ENCODE measurements around the gene PKDCC. TPM values are rescaled to one million over a fixed set of nuclear protein-coding genes. Genes with fewer than 3 reads are reported as not detected.
"Not testable (repeated sequence)": the region's sequence is repeated elsewhere in the genome, so short reads cannot be mapped to it uniquely, and the experiment has no call there.

Gene PKDCC
- total RNA-seq, 1 donor from 2014 or later = 8.5 TPM

DNA sequence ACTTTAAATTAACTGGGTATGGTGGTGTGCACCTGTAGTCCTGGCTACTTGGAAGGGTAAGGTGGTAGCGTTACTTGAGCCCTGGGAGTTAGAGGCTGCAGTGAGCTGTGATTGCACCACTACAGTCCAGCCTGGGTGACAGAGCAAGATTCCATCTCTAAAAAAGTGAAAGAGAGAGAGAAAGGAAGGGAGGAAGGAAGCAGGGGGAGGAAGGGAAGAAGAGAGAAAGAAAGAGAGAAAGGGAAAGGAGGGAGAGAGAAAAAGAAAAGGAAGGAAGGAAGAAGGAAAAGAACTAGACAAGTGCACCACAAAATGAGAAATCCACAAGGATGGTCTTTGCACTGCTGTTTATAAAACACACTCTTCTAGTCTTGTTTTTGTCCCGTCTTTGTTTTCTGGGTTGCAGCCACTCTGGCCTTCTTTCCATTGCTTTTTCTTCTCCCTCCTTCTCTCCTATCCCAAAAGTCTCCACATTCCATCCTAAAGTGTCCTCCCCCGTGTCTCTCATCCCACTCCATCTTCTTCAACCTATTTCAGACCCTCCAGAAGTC is 32.0 kb downstream of the PKDCC start:
- Histone ChIP-seq H3K27me3 (ENCODE audit: control insufficient read depth, insufficient read depth, low read length) (no peaks in the 10 kb centered on the region), H3K36me3 (ENCODE audit: control insufficient read depth, insufficient read depth, low read length) (no peaks in the 10 kb centered on the region), H3K4me3 (ENCODE audit: low read depth, low read length) (no peak overlapping the region)
- DNase-seq (ENCODE audit: low read depth) = no peak
- TF ChIP-seq, protein P1, sequence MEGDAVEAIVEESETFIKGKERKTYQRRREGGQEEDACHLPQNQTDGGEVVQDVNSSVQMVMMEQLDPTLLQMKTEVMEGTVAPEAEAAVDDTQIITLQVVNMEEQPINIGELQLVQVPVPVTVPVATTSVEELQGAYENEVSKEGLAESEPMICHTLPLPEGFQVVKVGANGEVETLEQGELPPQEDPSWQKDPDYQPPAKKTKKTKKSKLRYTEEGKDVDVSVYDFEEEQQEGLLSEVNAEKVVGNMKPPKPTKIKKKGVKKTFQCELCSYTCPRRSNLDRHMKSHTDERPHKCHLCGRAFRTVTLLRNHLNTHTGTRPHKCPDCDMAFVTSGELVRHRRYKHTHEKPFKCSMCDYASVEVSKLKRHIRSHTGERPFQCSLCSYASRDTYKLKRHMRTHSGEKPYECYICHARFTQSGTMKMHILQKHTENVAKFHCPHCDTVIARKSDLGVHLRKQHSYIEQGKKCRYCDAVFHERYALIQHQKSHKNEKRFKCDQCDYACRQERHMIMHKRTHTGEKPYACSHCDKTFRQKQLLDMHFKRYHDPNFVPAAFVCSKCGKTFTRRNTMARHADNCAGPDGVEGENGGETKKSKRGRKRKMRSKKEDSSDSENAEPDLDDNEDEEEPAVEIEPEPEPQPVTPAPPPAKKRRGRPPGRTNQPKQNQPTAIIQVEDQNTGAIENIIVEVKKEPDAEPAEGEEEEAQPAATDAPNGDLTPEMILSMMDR (IDR thresholded peaks at IDR 0.05; ENCODE audit: insufficient read depth, low read length, poor library complexity, severe bottlenecking) = no peak

DNA sequence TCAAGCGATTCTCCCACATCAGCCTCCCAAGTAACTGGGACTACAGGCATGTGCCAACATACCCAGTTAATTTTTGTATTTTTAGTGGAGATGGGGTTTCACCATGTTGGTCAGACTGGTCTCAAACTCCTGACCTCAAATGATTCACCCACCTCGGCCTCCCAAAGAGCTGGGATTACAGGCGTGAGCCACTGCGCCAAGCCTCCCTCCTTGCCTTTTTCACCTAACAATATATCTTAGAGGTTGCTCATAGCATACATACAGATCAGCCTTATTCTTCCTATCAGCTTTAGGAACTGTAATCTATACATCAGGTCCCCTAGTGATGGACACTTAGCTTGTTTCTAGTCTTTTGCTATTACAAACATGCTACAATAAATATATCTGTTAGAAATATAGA is 33.3 kb downstream of the PKDCC start:
- not testable (repeated sequence) for H3K4me3 ChIP-seq (ENCODE audit: low read depth, low read length); H3K27me3 ChIP-seq (ENCODE audit: control insufficient read depth, insufficient read depth, low read length); DNase-seq (ENCODE audit: low read depth)

DNA sequence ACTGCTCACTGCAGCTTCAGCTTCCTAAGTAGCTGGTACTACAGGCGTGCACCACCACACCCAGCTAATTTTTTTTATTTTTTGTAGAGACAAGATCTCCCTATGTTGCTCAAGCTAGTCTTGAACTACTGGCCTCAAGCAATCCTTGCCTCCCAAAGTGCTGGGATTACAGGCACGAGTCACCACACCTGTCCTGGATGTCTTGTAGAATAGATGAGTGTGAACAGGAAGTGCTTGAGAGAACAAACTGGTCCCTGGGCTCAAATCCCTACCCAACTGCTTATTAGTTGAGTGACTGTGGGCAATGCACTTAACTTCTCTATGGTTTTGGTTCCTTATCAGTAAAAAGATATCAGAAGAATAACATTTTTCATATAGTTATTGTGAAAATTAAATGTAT is 34.2 kb downstream of the PKDCC start:
- TF ChIP-seq, protein P1 (IDR thresholded peaks at IDR 0.05; ENCODE audit: insufficient read depth, low read length, poor library complexity, severe bottlenecking) = no peak
- Histone ChIP-seq H3K27me3 (ENCODE audit: control insufficient read depth, insufficient read depth, low read length) (no peaks in the 10 kb centered on the region), H3K36me3 (ENCODE audit: control insufficient read depth, insufficient read depth, low read length) (no peaks in the 10 kb centered on the region), H3K4me3 (ENCODE audit: low read depth, low read length) (no peak overlapping the region)
- DNase-seq (ENCODE audit: low read depth) = no peak

More for the DNA sequence above, 33.3 kb downstream of the PKDCC start:
- H3K36me3 ChIP-seq (ENCODE audit: control insufficient read depth, insufficient read depth, low read length) = not testable (repeated sequence)

DNA sequence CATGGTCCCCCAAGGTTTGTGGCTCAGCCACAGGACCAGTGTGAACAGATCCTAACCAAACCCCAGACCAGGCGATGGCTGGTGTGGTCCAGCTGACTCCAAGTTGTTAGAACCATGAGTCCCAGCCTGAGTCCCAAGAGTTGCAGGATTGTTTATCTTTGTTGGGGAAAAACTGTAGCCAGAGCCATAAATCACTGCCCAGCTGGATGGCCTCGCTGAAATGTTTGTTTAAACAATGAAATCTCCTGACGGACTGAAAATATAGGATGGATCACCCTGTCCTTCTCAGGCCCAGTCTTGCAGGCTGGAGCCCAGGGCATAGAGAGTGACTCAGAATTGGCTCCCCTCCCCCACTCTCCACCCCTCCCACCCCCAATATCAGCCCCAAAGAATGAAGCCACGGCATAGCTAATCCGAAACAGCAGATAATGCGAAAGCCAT is 36.4 kb downstream of the PKDCC start:
- H3K4me3 ChIP-seq (ENCODE audit: low read depth, low read length) = no peak overlapping the region
- H3K36me3 ChIP-seq (ENCODE audit: control insufficient read depth, insufficient read depth, low read length) = no peaks in the 10 kb centered on the region
- H3K27me3 ChIP-seq (ENCODE audit: control insufficient read depth, insufficient read depth, low read length) = no peaks in the 10 kb centered on the region
- TF ChIP-seq, protein P1 (IDR thresholded peaks at IDR 0.05; ENCODE audit: insufficient read depth, low read length, poor library complexity, severe bottlenecking) = no peak
- no peak for DNase-seq (ENCODE audit: low read depth)

DNA sequence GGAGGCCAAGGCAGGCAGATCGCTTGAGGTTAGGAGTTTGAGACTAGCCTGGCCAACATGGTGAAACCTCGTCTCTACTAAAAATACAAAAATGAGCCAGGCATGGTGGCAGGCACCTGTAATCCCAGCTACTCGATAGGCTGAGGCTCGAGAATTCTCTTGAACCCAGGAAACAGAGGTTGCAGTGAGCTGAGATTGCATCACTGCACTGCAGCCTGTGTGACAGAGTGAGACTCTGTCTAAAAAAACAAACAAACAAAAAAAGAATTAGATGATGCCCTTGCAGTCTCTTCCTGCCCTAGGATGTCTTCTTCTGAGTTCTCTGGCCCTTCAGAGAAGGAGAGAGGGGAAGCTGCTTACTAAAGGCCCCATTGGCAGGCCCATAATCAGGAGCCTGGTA is 37.2 kb downstream of the PKDCC start:
- not testable (repeated sequence) for H3K36me3 ChIP-seq (ENCODE audit: control insufficient read depth, insufficient read depth, low read length); H3K4me3 ChIP-seq (ENCODE audit: low read depth, low read length); DNase-seq (ENCODE audit: low read depth)

DNA sequence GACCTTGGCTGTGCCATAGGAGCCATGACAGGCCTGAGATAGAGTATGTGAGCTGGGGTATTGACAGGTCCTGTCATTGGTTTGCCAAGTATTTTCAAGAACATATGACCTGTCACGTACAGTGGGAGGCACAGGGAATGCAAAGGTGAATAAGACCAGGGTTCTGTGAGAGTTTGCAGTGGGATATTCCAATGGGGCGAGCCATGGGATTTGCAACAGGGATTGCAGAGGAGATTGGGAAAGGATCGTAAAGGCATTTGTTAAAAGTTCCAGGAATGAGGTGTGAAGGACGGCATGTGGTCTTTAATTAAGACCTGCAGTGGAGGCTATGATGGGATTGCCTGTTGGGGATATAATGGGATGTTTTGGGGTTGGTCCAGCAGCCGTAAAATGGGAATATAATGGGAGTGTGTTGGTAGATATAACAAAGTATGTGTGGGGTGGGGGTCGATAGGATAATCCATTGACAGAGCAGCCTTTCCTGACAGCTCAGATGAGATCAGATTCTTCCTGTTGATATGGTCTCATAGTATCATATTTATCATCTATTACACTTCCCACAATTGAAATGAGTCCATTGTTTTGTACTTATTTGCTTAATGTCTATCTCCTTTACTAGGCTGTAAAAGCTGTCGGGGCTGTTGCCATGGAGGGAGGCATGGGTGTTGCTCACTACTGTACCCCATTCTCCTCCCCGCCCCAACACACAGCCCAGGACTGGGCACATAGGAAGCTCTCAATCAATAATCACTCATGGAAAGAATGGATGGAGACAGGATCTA is 38.1 kb downstream of the PKDCC start:
- no peak overlapping the region for H3K4me3 ChIP-seq (ENCODE audit: low read depth, low read length)
- TF ChIP-seq, protein P1 (IDR thresholded peaks at IDR 0.05; ENCODE audit: insufficient read depth, low read length, poor library complexity, severe bottlenecking) = no peak
- H3K27me3 ChIP-seq (ENCODE audit: control insufficient read depth, insufficient read depth, low read length) = no peaks in the 10 kb centered on the region

More for the DNA sequence above, 37.2 kb downstream of the PKDCC start:
- H3K27me3 ChIP-seq (ENCODE audit: control insufficient read depth, insufficient read depth, low read length) = not testable (repeated sequence)

More for the DNA sequence above, 38.1 kb downstream of the PKDCC start:
- no peak for DNase-seq (ENCODE audit: low read depth)
- no peaks in the 10 kb centered on the region for H3K36me3 ChIP-seq (ENCODE audit: control insufficient read depth, insufficient read depth, low read length)
